H1 (cell line): ENCODE data around the gene PITPNM1. TPM values are rescaled to one million over a fixed set of nuclear protein-coding genes. Genes with fewer than 3 reads are reported as not detected.
A peak's percentile ranks its signal among the peaks of the same experiment; 100 is the strongest.

Experiments
- CTCF ChIA-PET: fragments of 300-600 bp; sonication (Branson Sonifier 250); formaldehyde crosslinking; loops from one replicate; lab custom pipeline; 2021; ENCODE audit not compliant: partially characterized antibody; lab: Charles Lee
- POLR2A ChIA-PET: fragments of 300-600 bp; sonication (Branson Sonifier 250); formaldehyde crosslinking; loops from one replicate; lab custom pipeline; 2021; ENCODE audit warnings: inconsistent platforms; ENCODE audit not compliant: partially characterized antibody; lab: Charles Lee
- DNase-seq, 2 experiments: peaks; one replicate each; pipeline versions ENCODE4 v3.0.0 to v3.0.0-alpha.2; 2010 to 2022; ENCODE audit warnings: low spot score in 2 of 2, low read depth in 1 of 2, mixed read lengths in 1 of 2
- FAIRE-seq: peaks from 2 replicates; lab custom pipeline; 2011; peaks lifted over from hg19 to GRCh38; lab: Jason Lieb, UNC
- H2AFZ ChIP-seq: 2 replicates; pipeline ENCODE4 v1.8.1; 2012; ENCODE audit warnings: low read length, inconsistent platforms
- H2AK5ac ChIP-seq: 2 replicates; pipeline ENCODE4 v1.6.1; 2013; ENCODE audit warnings: low read depth, low read length
- H2BK120ac ChIP-seq: replicated peaks from 2 replicates; pipeline ENCODE3; 2013; ENCODE audit warnings: low read depth, low read length, inconsistent platforms
- H2BK12ac ChIP-seq: 2 replicates; pipeline ENCODE4 v1.6.1; 2013; ENCODE audit warnings: low read depth, low read length
- H2BK15ac ChIP-seq: 2 replicates; pipeline ENCODE4 v1.6.1; 2013; ENCODE audit warnings: low read length
- H2BK20ac ChIP-seq: 2 replicates; pipeline ENCODE4 v1.6.1; 2013; ENCODE audit warnings: low read length
- H2BK5ac ChIP-seq: 2 replicates; pipeline ENCODE4 v1.6.1; 2013; ENCODE audit warnings: low read depth, low read length
- H3K14ac ChIP-seq: 2 replicates; pipeline ENCODE4 v1.6.1; 2013; ENCODE audit warnings: inconsistent platforms; ENCODE audit not compliant: insufficient read length
- H3K18ac ChIP-seq: 2 replicates; pipeline ENCODE4 v1.6.1; 2013; ENCODE audit warnings: low read length; ENCODE audit errors: extremely low read depth
- H3K23ac ChIP-seq: 2 replicates; pipeline ENCODE4 v1.6.1; 2013; ENCODE audit warnings: inconsistent platforms; ENCODE audit not compliant: insufficient read length
- H3K23me2 ChIP-seq: 2 replicates; pipeline ENCODE4 v1.6.1; 2013; ENCODE audit warnings: low read depth, low read length
- H3K27ac ChIP-seq: 2 replicates; pipeline ENCODE4 v1.6.1; 2011; ENCODE audit warnings: low read depth, low read length, inconsistent platforms
- H3K27me3 ChIP-seq, 4 experiments: replicated peaks in 1 of 4; 1 replicate in 1 of 4; 2 replicates in 3 of 4; pipeline versions ENCODE4 v1.6.1 to v1.8.1; 2011 to 2013; ENCODE audit warnings: low read length in 3 of 4, mild to moderate bottlenecking in 3 of 4, inconsistent platforms in 2 of 4, mixed read lengths in 2 of 4, moderate library complexity in 1 of 4; ENCODE audit not compliant: control insufficient read depth in 3 of 4, insufficient read depth in 3 of 4; ENCODE audit errors: extremely low read depth in 1 of 4
- H3K36me3 ChIP-seq, 4 experiments: 2 replicates each; pipeline versions ENCODE4 v1.6.1 to v1.8.1; 2011 to 2013; ENCODE audit warnings: mild to moderate bottlenecking in 4 of 4, low read length in 3 of 4, moderate library complexity in 2 of 4, control low read depth in 1 of 4, inconsistent platforms in 1 of 4; ENCODE audit not compliant: insufficient read depth in 4 of 4, control insufficient read depth in 2 of 4
- H3K4ac ChIP-seq: replicated peaks from 2 replicates; pipeline ENCODE3; 2013; ENCODE audit warnings: low read length, low read depth, mixed read lengths, inconsistent platforms; ENCODE audit not compliant: insufficient read length
- H3K4me1 ChIP-seq, 4 experiments: replicated peaks in 1 of 4; 1 replicate in 1 of 4; 2 replicates in 3 of 4; pipeline versions ENCODE4 v1.6.1 to v1.8.1; 2011 to 2013; ENCODE audit warnings: low read length in 3 of 4, inconsistent platforms in 2 of 4, mixed read lengths in 1 of 4; ENCODE audit not compliant: insufficient read depth in 4 of 4, control insufficient read depth in 3 of 4
- H3K4me2 ChIP-seq, 2 experiments: 2 replicates each; pipeline versions ENCODE4 v1.6.1 to v1.8.1; 2011 to 2013; ENCODE audit warnings: low read depth in 2 of 2, low read length in 2 of 2, control low read depth in 1 of 2, inconsistent platforms in 1 of 2, mild to moderate bottlenecking in 1 of 2; ENCODE audit not compliant: insufficient read depth in 1 of 2
- H3K4me3 ChIP-seq, 4 experiments: fragments of 200-600, 300-600 bp in 1 of 4; sonication (generic), shearing (Covaris generic), sonication (Bioruptor Twin) in 1 of 4; 2 replicates each; pipeline versions ENCODE4 v1.5.1 to v1.8.1; 2011 to 2016; ENCODE audit warnings: low read length in 4 of 4, low read depth in 3 of 4, control low read depth in 2 of 4, inconsistent platforms in 2 of 4, mild to moderate bottlenecking in 2 of 4, mixed read lengths in 1 of 4, moderate library complexity in 1 of 4; ENCODE audit not compliant: insufficient read depth in 2 of 4; ENCODE audit errors: extremely low read depth in 1 of 4
- H3K56ac ChIP-seq: replicated peaks from 2 replicates; pipeline ENCODE3; 2013; ENCODE audit warnings: low read depth, mild to moderate bottlenecking, mixed read lengths, low read length, inconsistent platforms; ENCODE audit not compliant: insufficient read length
- H3K79me1 ChIP-seq: 2 replicates; pipeline ENCODE4 v1.6.1; 2013; ENCODE audit warnings: low read depth, low read length, control low read depth
- H3K79me2 ChIP-seq, 2 experiments: 2 replicates each; pipeline versions ENCODE4 v1.6.1 to v1.8.1; 2012 to 2013; ENCODE audit warnings: low read length in 2 of 2, mild to moderate bottlenecking in 2 of 2, inconsistent platforms in 1 of 2; ENCODE audit not compliant: insufficient read depth in 2 of 2, control insufficient read depth in 1 of 2
- H3K9ac ChIP-seq, 4 experiments: replicated peaks in 1 of 4; 1 replicate in 1 of 4; 2 replicates in 3 of 4; pipeline versions ENCODE4 v1.6.1 to v1.8.1; 2011 to 2013; ENCODE audit warnings: low read depth in 3 of 4, low read length in 3 of 4, control low read depth in 2 of 4, mild to moderate bottlenecking in 2 of 4, moderate library complexity in 2 of 4, inconsistent platforms in 1 of 4; ENCODE audit errors: extremely low read depth in 1 of 4
- H3K9me3 ChIP-seq, 2 experiments: 2 replicates each; pipeline versions ENCODE4 v1.6.1 to v1.8.1; 2012 to 2013; ENCODE audit warnings: mild to moderate bottlenecking in 2 of 2, moderate library complexity in 2 of 2, control low read depth in 1 of 2, inconsistent platforms in 1 of 2, low read depth in 1 of 2, low read length in 1 of 2, mixed read lengths in 1 of 2; ENCODE audit not compliant: insufficient read depth in 2 of 2
- H4K20me1 ChIP-seq, 2 experiments: replicated peaks in 1 of 2; 2 replicates each; pipeline versions ENCODE3 to v1.8.1; 2011 to 2013; ENCODE audit warnings: inconsistent platforms in 2 of 2, low read length in 2 of 2, mild to moderate bottlenecking in 1 of 2; ENCODE audit not compliant: insufficient read depth in 2 of 2, control insufficient read depth in 1 of 2
- H4K5ac ChIP-seq: 2 replicates; pipeline ENCODE4 v1.6.1; 2013; ENCODE audit warnings: low read length, low read depth, mixed read lengths, inconsistent platforms; ENCODE audit not compliant: insufficient read length
- H4K8ac ChIP-seq: 2 replicates; pipeline ENCODE4 v1.8.0; 2013; ENCODE audit warnings: mild to moderate bottlenecking, moderate library complexity, low read length, inconsistent platforms; ENCODE audit not compliant: insufficient read depth; ENCODE audit errors: extremely low read depth
- H4K91ac ChIP-seq: replicated peaks from 2 replicates; pipeline ENCODE3; 2013; ENCODE audit warnings: low read length, mixed read lengths, inconsistent platforms; ENCODE audit not compliant: insufficient read length
- FOSL1 ChIP-seq: IDR thresholded peaks from 2 replicates; pipeline ENCODE4 v1.6.1; 2011; ENCODE audit warnings: mild to moderate bottlenecking, low read depth, low read length, moderate library complexity; ENCODE audit not compliant: insufficient read depth
- GABPA ChIP-seq: IDR thresholded peaks from 2 replicates; pipeline ENCODE4 v1.6.1; 2011; ENCODE audit warnings: mild to moderate bottlenecking, low read length, moderate library complexity, borderline replicate concordance; ENCODE audit not compliant: insufficient read depth
- RXRA ChIP-seq: IDR thresholded peaks from 2 replicates; pipeline ENCODE4 v1.6.1; 2011; ENCODE audit warnings: low read depth, mild to moderate bottlenecking, low read length, moderate library complexity; ENCODE audit not compliant: insufficient read depth
- TBP ChIP-seq: IDR thresholded peaks from 2 replicates; pipeline ENCODE4 v1.6.1; 2011; ENCODE audit warnings: low read depth, low read length, improper control_type of control experiment
- WGBS, 2 experiments: shearing (Covaris generic) in 1 of 2; methylation state at CpG; one replicate each; pipeline versions ENCODE4 v1.1.6 to v1.1.7; 2013 to 2015; ENCODE audit warnings: low lambda C conversion rate in 2 of 2, mixed read lengths in 2 of 2, inconsistent platforms in 1 of 2, low coverage in 1 of 2, missing lambda C conversion rate in 1 of 2; ENCODE audit not compliant: insufficient replicate concordance in 2 of 2, insufficient coverage in 1 of 2, insufficient read length in 1 of 2; ENCODE audit errors: extremely low coverage in 1 of 2, missing lambda C conversion rate in 1 of 2; 5-methylcytosine and 5-hydroxymethylcytosine counted together
- polyA plus RNA-seq, 7 experiments: library from polyadenylated mRNA; depleted of rRNA in 3 of 7; stranded (reverse) in 5 of 7; unstranded in 2 of 7; fragments of >200 nt in 5 of 7; fragments of 200-250 nt in 2 of 7; gene quantifications; 1 replicate in 5 of 7; 2 replicates in 1 of 7; 4 replicates in 1 of 7; pipeline versions ENCODE4 v1.2.1 to v1.2.3, GENCODE V29; 2011 to 2013; ENCODE audit warnings: missing spikeins in 2 of 7, mixed read lengths in 2 of 7
- total RNA-seq: library from RNA; stranded (reverse); fragmentation: NEBNext Ultra II Directional; extraction: Animal tissue kit (Norgen Biotek cat#: 25700); gene quantifications from 2 replicates; pipeline ENCODE4 v1.2.1, GENCODE V29; 2021

The PITPNM1 gene
- total and polyA plus RNA-seq, 2 of the 8 experiments (the other 6 are each of a cell fraction or from before 2014, with no cell fraction given), result 27.2 to 52.7 TPM

- Histone ChIP-seq H3K14ac (no peak overlapping the region), H3K79me1 (no peaks in the 10 kb centered on the region), H3K9me3 (no peaks in the 10 kb centered on the region), H3K56ac (no peak overlapping the region), H4K5ac (no peak overlapping the region), H2AFZ (no peak overlapping the region), H3K27me3 (no peaks in the 10 kb centered on the region), H2AK5ac (no peak overlapping the region), H2BK5ac (no peak overlapping the region), H3K4me2 (no peak overlapping the region), H3K4ac (no peak overlapping the region), H4K20me1 (no peaks in the 10 kb centered on the region), H3K4me1 (no peaks in the 10 kb centered on the region), H4K91ac (no peak overlapping the region), H3K23ac (no peak overlapping the region), H2BK20ac (no peak overlapping the region), H3K23me2 (no peaks in the 10 kb centered on the region), H3K18ac (no peak overlapping the region), H2BK12ac (no peak overlapping the region), H4K8ac (no peak overlapping the region), H2BK15ac (0 out of 2 replicates have a peak overlapping the region, but pooled peaks have one; percentile 46), H3K79me2 (no peaks in the 10 kb centered on the region), H3K36me3 (no peaks in the 10 kb centered on the region), H3K27ac (no peak overlapping the region), H2BK120ac (no peak overlapping the region), H3K4me3 (no peak overlapping the region), H3K9ac (no peak overlapping the region)
- WGBS, 2 experiments, result 87% methylated on average over 14 of the region's 14 CpGs; no CpG with 5 or more reads in 1 of the 2 experiments
- TF ChIP-seq RXRA, result no peak
- TF ChIP-seq TBP, result no peak
- TF ChIP-seq GABPA, result no peak
- TF ChIP-seq FOSL1, result no peak
- FAIRE-seq (no peak), DNase-seq (no peak)
- CTCF ChIA-PET, result interaction anchor here (1.0 to 2.1 kb wide), 6 partner anchors 9 to 50 kb away, joined by 3 to 8 read pairs (median 4); partner anchors contain the start of gene PPP1CA
- POLR2A ChIA-PET, result interaction anchor here (1.4 to 2.2 kb wide), 6 partner anchors 9 to 24 kb away, joined by 3 to 15 read pairs (median 8); partner anchors contain the start of genes CORO1B, PTPRCAP and RPS6KB2
Measured at GRCh38 chr11:67451658-67451976, 53.5 kb downstream of the PITPNM1 start.
